Ishikawa (cell line): ENCODE measurements around the gene BPNT1.

ENCODE experiments used
- CEBPB ChIP-seq: IDR thresholded peaks from 2 replicates; pipeline ENCODE4 v1.6.1; 2012
- CREB1 ChIP-seq: IDR thresholded peaks from 2 replicates; pipeline ENCODE4 v1.6.1; 2012; ENCODE audit warnings: low read depth
- EP300 ChIP-seq: IDR thresholded peaks from 2 replicates; pipeline ENCODE4 v1.6.1; 2012; ENCODE audit warnings: borderline replicate concordance
- FOXM1 ChIP-seq: IDR thresholded peaks from 2 replicates; pipeline ENCODE4 v1.6.1; 2012; ENCODE audit warnings: low read depth, borderline replicate concordance
- NFIC ChIP-seq: IDR thresholded peaks from 2 replicates; pipeline ENCODE4 v1.6.1; 2012
- RAD21 ChIP-seq: IDR thresholded peaks from 2 replicates; pipeline ENCODE4 v1.6.1; 2012; ENCODE audit warnings: low read depth
- TAF1 ChIP-seq: IDR thresholded peaks from 2 replicates; pipeline ENCODE4 v1.6.1; 2012; ENCODE audit warnings: low read depth, mild to moderate bottlenecking
- TCF12 ChIP-seq: IDR thresholded peaks from 2 replicates; pipeline ENCODE4 v1.6.1; 2012; ENCODE audit warnings: low read depth
- TEAD4 ChIP-seq: IDR thresholded peaks from 2 replicates; pipeline ENCODE4 v1.6.1; 2012
- YY1 ChIP-seq: IDR thresholded peaks from 2 replicates; pipeline ENCODE4 v1.6.1; 2012; ENCODE audit warnings: low read depth
- ZBTB7A ChIP-seq: IDR thresholded peaks from 2 replicates; pipeline ENCODE4 v1.6.1; 2012; ENCODE audit warnings: low read depth
- TF ChIP-seq, protein P1 (sequence below): IDR thresholded peaks from 2 replicates; pipeline ENCODE4 v1.6.1; 2012
- TF ChIP-seq, protein P2 (sequence below): IDR thresholded peaks from 2 replicates; pipeline ENCODE4 v1.6.1; 2012; ENCODE audit warnings: low read depth, mild to moderate bottlenecking

DNA sequence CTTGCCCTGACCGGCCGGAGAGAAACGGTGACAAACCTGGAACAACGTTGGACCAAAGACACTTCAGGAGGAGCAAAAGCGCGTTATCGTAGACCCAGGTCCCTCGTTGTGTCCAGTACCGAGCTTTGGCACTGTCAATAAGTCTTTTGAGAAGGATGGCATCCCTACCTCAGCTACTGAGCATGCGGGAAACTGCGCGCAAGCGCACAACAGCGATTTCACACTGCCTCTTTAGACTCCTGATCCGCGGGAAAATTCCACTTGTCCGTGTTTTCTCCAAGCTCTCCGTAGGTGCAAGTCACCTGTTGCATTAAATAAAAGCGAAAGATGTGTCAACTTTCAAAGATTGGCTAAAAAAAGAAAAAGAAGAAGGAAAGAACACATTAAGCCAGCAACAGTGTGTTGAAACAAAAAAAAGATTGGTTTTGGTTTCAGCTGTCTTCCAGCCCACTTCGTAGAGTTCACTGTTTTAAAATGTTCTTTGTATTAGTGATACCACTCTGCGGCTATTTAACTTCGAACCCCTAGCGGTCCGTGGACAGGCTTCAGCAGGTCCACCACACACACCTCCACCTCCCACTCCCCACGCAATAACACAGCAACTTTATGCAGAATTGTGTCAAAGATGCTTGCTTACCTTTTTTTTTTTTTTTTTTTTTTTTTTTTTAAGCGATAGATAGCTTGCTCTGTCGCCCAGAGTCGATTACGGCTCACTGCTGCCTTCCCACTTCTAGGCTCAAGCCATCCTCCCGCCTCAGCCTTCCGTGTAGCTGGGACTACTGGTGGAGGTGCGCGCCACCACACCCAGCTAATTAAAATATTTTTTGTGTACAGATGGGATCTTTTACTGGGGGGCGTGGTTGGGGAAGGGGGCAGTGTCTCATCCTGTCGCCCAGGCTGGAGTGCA lies at the start of gene BPNT1:
- no peak for TF ChIP-seq CEBPB
- TF ChIP-seq, protein P1, sequence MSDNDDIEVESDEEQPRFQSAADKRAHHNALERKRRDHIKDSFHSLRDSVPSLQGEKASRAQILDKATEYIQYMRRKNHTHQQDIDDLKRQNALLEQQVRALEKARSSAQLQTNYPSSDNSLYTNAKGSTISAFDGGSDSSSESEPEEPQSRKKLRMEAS: peak; percentile 69
- peak; percentile 13; the same call in 1 of the 2 replicates for TF ChIP-seq TCF12
- TF ChIP-seq, protein P2, sequence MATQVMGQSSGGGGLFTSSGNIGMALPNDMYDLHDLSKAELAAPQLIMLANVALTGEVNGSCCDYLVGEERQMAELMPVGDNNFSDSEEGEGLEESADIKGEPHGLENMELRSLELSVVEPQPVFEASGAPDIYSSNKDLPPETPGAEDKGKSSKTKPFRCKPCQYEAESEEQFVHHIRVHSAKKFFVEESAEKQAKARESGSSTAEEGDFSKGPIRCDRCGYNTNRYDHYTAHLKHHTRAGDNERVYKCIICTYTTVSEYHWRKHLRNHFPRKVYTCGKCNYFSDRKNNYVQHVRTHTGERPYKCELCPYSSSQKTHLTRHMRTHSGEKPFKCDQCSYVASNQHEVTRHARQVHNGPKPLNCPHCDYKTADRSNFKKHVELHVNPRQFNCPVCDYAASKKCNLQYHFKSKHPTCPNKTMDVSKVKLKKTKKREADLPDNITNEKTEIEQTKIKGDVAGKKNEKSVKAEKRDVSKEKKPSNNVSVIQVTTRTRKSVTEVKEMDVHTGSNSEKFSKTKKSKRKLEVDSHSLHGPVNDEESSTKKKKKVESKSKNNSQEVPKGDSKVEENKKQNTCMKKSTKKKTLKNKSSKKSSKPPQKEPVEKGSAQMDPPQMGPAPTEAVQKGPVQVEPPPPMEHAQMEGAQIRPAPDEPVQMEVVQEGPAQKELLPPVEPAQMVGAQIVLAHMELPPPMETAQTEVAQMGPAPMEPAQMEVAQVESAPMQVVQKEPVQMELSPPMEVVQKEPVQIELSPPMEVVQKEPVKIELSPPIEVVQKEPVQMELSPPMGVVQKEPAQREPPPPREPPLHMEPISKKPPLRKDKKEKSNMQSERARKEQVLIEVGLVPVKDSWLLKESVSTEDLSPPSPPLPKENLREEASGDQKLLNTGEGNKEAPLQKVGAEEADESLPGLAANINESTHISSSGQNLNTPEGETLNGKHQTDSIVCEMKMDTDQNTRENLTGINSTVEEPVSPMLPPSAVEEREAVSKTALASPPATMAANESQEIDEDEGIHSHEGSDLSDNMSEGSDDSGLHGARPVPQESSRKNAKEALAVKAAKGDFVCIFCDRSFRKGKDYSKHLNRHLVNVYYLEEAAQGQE: no peak
- TF ChIP-seq FOXM1: no peak; the same call in 1 of the 2 replicates
- no peak for TF ChIP-seq RAD21
- peak; percentile 21; the same call in 1 of the 2 replicates for TF ChIP-seq TEAD4
- no peak for TF ChIP-seq EP300
- peak; percentile 65 for TF ChIP-seq TAF1
- TF ChIP-seq NFIC: no peak
- TF ChIP-seq YY1: no peak
- no peak for TF ChIP-seq CREB1
- TF ChIP-seq ZBTB7A: peak; percentile 61; the same call in 1 of the 2 replicates
